Fibroblast of villous mesenchyme (primary cell): ENCODE measurements around the gene PEPD. TPM values are rescaled to one million over a fixed set of nuclear protein-coding genes. Genes with fewer than 3 reads are reported as not detected.

ENCODE experiments used
- DNase-seq: peaks from one replicate; pipeline ENCODE4 v3.0.0-alpha.2; 2010; ENCODE audit warnings: low read depth
- H3K4me3 ChIP-seq: 2 replicates; pipeline ENCODE4 v1.5.1; 2011; ENCODE audit warnings: low read depth, mild to moderate bottlenecking, low read length
- CTCF ChIP-seq: IDR thresholded peaks from 2 replicates; pipeline ENCODE4 v1.5.1; 2012; ENCODE audit warnings: low read depth, mild to moderate bottlenecking, low read length; ENCODE audit not compliant: insufficient read depth
- total RNA-seq: library from RNA; depleted of rRNA; stranded (reverse); fragments of >200 nt; gene quantifications from 2 replicates; pipeline ENCODE4 v1.2.3, GENCODE V29; 2012

PEPD gene
- total RNA-seq, 1 donor = 66.1 TPM

- no peak for TF ChIP-seq CTCF
- no peak for DNase-seq
- no peak overlapping the region for H3K4me3 ChIP-seq
These were observed 15.8 kb downstream of the PEPD start for GRCh38 chr19:33505823-33506222.

DNA sequence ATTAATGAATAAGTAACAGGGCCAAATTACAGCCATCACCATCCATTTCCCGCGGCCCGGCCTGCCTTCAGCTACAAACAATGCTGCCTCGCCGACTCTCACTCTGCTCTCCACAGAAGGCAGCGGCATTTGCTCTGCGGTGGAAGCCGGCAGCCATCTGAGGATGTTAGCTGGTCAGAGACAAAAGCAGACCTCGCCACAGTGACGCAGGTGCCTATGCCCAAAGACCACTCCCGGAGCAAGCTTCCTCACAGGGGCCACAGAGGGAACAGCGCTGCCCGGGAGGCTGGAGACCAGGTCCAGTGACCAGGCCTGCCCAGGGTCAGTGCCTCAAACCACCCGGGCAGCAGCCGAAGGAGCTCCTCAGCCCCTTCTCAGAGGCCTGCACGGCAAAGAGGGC, 16.4 kb downstream of the PEPD start:
- H3K4me3 ChIP-seq = no peak overlapping the region
- DNase-seq = no peak

GRCh38 chr19:33504058-33504444, 17.5 kb downstream of the PEPD start:
- DNase-seq = no peak

More for the DNA sequence above, 16.4 kb downstream of the PEPD start:
- TF ChIP-seq CTCF = no peak

GRCh38 chr19:33503433-33504057, 18.0 kb downstream of the PEPD start:
- H3K4me3 ChIP-seq = no peak overlapping the region
- TF ChIP-seq CTCF = no peak
- DNase-seq = no peak

More at GRCh38 chr19:33504058-33504444, 17.5 kb downstream of the PEPD start:
- TF ChIP-seq CTCF = no peak
- no peak overlapping the region for H3K4me3 ChIP-seq

DNA sequence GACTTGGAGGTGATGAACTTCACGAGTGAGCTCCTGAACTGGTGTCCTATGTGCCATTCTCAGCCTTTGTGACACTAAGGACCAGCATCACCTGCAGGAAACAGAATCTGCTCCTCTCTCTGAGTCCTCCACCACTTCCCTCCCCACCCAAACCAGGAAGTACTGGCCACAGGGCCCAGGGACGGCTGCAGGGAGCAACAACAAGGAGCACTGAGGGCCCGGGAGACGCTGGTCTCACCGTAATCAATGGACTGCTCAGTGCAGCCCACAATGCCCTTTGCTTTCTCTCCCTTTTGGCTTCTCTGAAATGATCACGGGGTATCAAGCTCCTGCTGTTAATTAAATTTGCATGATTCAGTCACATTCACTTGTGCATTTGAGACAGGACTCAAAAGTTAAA, 18.6 kb downstream of the PEPD start:
- TF ChIP-seq CTCF = no peak
- DNase-seq = no peak
- H3K4me3 ChIP-seq = no peak overlapping the region

- no peak for TF ChIP-seq CTCF
- no peak for DNase-seq
- H3K4me3 ChIP-seq = no peak overlapping the region
These were observed 19.1 kb downstream of the PEPD start for GRCh38 chr19:33502521-33502920.
